Central memory CD8-positive, alpha-beta T cell (primary cell): ENCODE results near the gene RCVRN.
"Not testable (repeated sequence)": the region's sequence is repeated elsewhere in the genome, so short reads cannot be mapped to it uniquely, and the experiment has no call there.

Experiments used
- ATAC-seq: fragments of 150-1000 bp; cut with Tn5 transposase; replicated peaks from 2 replicates; pipeline ENCODE4 v1.10.0; 2022; ENCODE audit warnings: mild to moderate bottlenecking, moderate FRiP score, moderate number of reproducible peaks; ENCODE audit not compliant: poor library complexity, severe bottlenecking; ENCODE audit errors: extremely low read depth
- DNase-seq, 2 donors: peaks; one replicate each; pipeline ENCODE4 v3.0.0; 2021; ENCODE audit warnings: low spot score in 2 of 2
- H3K27ac Mint-ChIP-seq: one replicate; pipeline ENCODE4 v1.8.0; 2022; ENCODE audit warnings: low read depth, mild to moderate bottlenecking, moderate library complexity, mixed read lengths
- H3K27me3 Mint-ChIP-seq: one replicate; pipeline ENCODE4 v1.8.0; 2022; ENCODE audit warnings: mixed read lengths
- H3K36me3 Mint-ChIP-seq: one replicate; pipeline ENCODE4 v1.8.0; 2022; ENCODE audit warnings: mild to moderate bottlenecking, moderate library complexity, mixed read lengths; ENCODE audit not compliant: insufficient read depth
- H3K4me1 Mint-ChIP-seq: one replicate; pipeline ENCODE4 v1.8.0; 2022; ENCODE audit warnings: mixed read lengths
- H3K4me3 Mint-ChIP-seq: one replicate; pipeline ENCODE4 v1.8.0; 2022; ENCODE audit warnings: mild to moderate bottlenecking, moderate library complexity, mixed read lengths
- H3K9me3 Mint-ChIP-seq: one replicate; pipeline ENCODE4 v1.8.0; 2022; ENCODE audit warnings: mixed read lengths

RCVRN gene

GRCh38 chr17:9934331-9934730 is 29.3 kb upstream of the RCVRN start:
- Mint-ChIP-seq H3K27me3 (no peaks in the 10 kb centered on the region), H3K27ac (no peak overlapping the region), H3K9me3 (no peaks in the 10 kb centered on the region), H3K4me1 (no peaks in the 10 kb centered on the region), H3K4me3 (no peak overlapping the region), H3K36me3 (peaks cover 9% of the 10 kb centered on the region)
- no peak for ATAC-seq
- no peak for DNase-seq

- no peaks in the 10 kb centered on the region for H3K4me1 Mint-ChIP-seq
- ATAC-seq (no peak), DNase-seq (no peak)
- no peak overlapping the region for H3K27ac Mint-ChIP-seq
- H3K4me3 Mint-ChIP-seq: no peak overlapping the region
- peaks cover 9% of the 10 kb centered on the region for H3K36me3 Mint-ChIP-seq
- H3K9me3 Mint-ChIP-seq: no peaks in the 10 kb centered on the region
- no peaks in the 10 kb centered on the region for H3K27me3 Mint-ChIP-seq
Observed at GRCh38 chr17:9932491-9932890, 27.4 kb upstream of the RCVRN start.

DNA sequence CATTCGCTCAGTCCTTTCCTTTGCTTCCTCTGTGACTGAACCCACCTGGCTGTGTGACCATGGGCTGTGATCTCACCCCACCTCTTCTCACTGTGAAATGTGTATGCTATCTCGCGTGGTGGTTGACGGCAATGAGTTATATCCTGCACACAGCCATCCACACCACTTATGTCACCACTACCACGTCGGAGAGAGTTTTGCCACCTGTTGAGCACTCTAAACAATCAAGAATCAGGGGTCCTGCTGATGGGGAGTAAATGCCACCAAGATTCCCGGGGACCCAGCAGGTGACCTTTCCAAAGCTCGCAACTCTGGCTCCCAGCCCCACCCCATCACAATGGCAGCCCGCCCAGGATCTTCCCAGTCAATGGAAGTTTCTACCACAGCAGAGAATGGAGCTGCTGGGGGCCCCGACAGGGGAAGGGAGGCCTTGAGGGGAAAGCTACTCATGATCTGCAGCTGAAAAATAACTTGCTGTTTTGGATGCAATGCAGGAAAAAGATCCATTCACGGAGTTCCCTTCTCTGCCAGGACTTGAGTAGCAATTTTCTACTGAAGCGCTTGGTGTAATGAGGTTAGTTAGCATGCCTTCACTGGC is 26.2 kb upstream of the RCVRN start:
- Mint-ChIP-seq H3K9me3 (no peaks in the 10 kb centered on the region), H3K4me1 (no peaks in the 10 kb centered on the region), H3K4me3 (no peak overlapping the region), H3K27me3 (no peaks in the 10 kb centered on the region), H3K27ac (no peak overlapping the region), H3K36me3 (peaks cover 9% of the 10 kb centered on the region)
- DNase-seq (no peak), ATAC-seq (no peak)

- DNase-seq (no peak), ATAC-seq (no peak)
- Mint-ChIP-seq H3K4me1 (peaks cover 4% of the 10 kb centered on the region), H3K4me3 (no peak overlapping the region), H3K36me3 (peaks cover 9% of the 10 kb centered on the region), H3K9me3 (no peaks in the 10 kb centered on the region), H3K27ac (no peak overlapping the region), H3K27me3 (no peaks in the 10 kb centered on the region)
Observed at GRCh38 chr17:9929871-9930270, 24.8 kb upstream of the RCVRN start.

- peaks cover 4% of the 10 kb centered on the region for H3K4me1 Mint-ChIP-seq
- no peak for DNase-seq
- H3K4me3 Mint-ChIP-seq: no peak overlapping the region
- H3K36me3 Mint-ChIP-seq: peaks cover 7% of the 10 kb centered on the region
- H3K9me3 Mint-ChIP-seq: no peaks in the 10 kb centered on the region
- no peak for ATAC-seq
- no peak overlapping the region for H3K27ac Mint-ChIP-seq
- no peaks in the 10 kb centered on the region for H3K27me3 Mint-ChIP-seq
Observed at GRCh38 chr17:9928601-9929333, 23.7 kb upstream of the RCVRN start.

DNA sequence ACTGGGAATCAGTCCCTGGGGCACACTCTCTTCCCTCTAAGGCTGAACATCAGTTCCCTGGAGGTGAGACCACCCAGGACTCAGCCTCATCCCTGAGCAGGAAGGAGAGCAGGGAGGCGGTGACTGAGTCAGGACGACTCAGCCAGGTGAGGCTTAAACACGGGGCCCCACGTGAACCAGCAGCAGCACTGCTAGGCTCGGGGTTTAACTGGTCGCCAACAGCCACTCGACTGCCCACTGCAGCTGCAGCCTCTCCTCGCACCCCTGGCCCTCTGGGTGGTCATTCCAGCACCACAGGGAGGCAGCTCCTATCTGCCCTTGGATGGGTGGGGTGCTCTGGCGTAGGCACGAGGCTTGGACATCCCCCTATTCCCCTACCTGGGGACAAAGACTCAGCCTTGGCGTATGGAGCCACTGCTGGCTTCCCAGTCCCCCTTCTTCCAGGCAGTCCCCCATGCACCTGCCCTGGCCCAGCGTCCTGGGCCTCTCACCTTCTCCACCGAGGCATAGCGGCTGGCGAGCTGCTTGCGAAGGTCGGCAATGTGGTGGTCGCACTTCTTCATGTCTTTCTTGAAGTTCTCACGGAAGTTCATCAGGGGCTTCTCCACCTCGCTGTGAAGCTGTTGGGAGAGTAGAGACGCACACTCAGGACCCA is 21.2 kb upstream of the RCVRN start:
- Mint-ChIP-seq H3K36me3 (peaks cover 8% of the 10 kb centered on the region), H3K27me3 (no peaks in the 10 kb centered on the region), H3K27ac (no peak overlapping the region), H3K4me3 (no peak overlapping the region), H3K9me3 (no peaks in the 10 kb centered on the region), H3K4me1 (peaks cover 4% of the 10 kb centered on the region)
- ATAC-seq (no peak), DNase-seq (no peak)

- DNase-seq (no peak), ATAC-seq (no peak)
- Mint-ChIP-seq H3K27ac (no peak overlapping the region), H3K9me3 (no peaks in the 10 kb centered on the region), H3K4me3 (no peak overlapping the region), H3K36me3 (peaks cover 8% of the 10 kb centered on the region), H3K4me1 (peaks cover 4% of the 10 kb centered on the region), H3K27me3 (no peaks in the 10 kb centered on the region)
Observed at GRCh38 chr17:9925457-9925856, 20.4 kb upstream of the RCVRN start.

DNA sequence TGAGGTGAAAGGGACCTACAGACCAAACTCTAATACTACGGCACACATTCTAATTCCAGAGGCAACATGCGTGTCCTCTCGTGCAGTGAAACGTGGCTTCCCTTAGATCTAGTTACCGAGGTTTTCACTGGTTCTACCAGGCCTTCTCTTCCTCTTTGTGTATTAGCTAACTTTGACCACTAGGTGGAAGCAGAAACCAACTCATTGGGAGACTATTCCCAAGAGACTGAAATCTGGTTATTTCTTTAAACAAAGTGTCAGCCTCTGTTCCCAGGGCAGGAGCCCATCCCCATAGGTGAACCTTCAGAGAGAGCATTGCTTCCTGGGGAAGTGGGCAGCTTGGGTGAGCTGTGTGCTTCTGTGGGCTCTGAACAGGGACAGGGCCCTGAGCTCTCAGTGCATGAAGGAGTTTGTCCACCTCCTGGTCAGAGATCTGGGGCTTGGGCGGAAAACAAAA is 19.7 kb upstream of the RCVRN start:
- H3K4me3 Mint-ChIP-seq: no peak overlapping the region
- H3K36me3 Mint-ChIP-seq: peaks cover 10% of the 10 kb centered on the region
- no peaks in the 10 kb centered on the region for H3K27me3 Mint-ChIP-seq
- ATAC-seq (no peak), DNase-seq (peak in 1 of 2 donors; percentile 13)
- H3K4me1 Mint-ChIP-seq: peaks cover 4% of the 10 kb centered on the region
- peak overlapping the region; percentile 73 for H3K27ac Mint-ChIP-seq
- no peaks in the 10 kb centered on the region for H3K9me3 Mint-ChIP-seq

DNA sequence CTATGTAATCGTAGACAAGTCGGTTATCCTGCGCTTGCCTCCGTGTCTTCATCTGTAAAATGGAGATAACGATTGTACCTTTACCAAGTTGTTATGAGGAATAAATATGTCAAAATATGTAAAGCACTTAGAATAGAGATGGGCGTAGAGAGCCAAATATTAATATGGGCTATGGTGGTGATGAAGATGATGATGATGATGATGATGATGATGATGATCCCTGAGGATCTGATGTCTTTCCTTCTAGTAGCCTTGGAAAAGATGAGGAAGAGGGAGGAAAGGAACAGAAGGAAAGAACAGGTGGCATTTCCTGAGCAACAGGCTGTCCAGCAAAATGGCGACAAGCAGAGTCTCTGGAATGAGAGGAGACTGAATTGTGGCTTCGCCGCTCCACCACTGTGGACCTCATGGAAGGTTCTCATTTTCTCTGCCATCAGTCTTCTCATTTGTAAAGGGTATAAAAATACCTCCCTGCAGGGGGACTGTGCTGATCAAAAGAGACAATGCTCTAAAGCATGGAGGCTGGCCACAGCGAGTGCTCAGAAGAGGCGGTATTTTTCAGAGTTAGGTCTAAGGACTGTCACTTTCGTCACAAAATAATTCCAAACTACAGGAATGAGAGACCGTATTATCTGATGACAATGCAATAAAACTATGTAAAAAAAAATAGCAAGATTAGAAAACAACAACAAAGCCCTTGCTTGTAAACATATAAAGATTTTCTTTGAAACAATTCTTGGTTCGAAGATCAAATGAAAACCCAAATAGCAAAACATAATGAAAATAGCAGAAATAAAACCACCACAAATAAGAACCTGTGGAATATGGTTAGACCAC is 17.2 kb upstream of the RCVRN start:
- Mint-ChIP-seq H3K27ac (no peak overlapping the region), H3K4me3 (no peak overlapping the region), H3K9me3 (no peaks in the 10 kb centered on the region), H3K36me3 (peaks cover 13% of the 10 kb centered on the region), H3K27me3 (no peaks in the 10 kb centered on the region), H3K4me1 (peaks cover 4% of the 10 kb centered on the region)
- ATAC-seq: no peak
- no peak for DNase-seq

GRCh38 chr17:9921216-9921615 is 16.1 kb upstream of the RCVRN start:
- ATAC-seq, DNase-seq, H3K4me1 Mint-ChIP-seq, H3K27me3 Mint-ChIP-seq, H3K9me3 Mint-ChIP-seq, H3K4me3 Mint-ChIP-seq, H3K27ac Mint-ChIP-seq: not testable (repeated sequence)
- H3K36me3 Mint-ChIP-seq: peaks cover 16% of the 10 kb centered on the region

GRCh38 chr17:9918804-9919352 is 13.8 kb upstream of the RCVRN start:
- no peaks in the 10 kb centered on the region for H3K4me1 Mint-ChIP-seq
- no peak overlapping the region for H3K4me3 Mint-ChIP-seq
- no peaks in the 10 kb centered on the region for H3K9me3 Mint-ChIP-seq
- no peak overlapping the region for H3K27ac Mint-ChIP-seq
- no peak for ATAC-seq
- DNase-seq: no peak
- H3K36me3 Mint-ChIP-seq: peaks cover 24% of the 10 kb centered on the region
- no peaks in the 10 kb centered on the region for H3K27me3 Mint-ChIP-seq

DNA sequence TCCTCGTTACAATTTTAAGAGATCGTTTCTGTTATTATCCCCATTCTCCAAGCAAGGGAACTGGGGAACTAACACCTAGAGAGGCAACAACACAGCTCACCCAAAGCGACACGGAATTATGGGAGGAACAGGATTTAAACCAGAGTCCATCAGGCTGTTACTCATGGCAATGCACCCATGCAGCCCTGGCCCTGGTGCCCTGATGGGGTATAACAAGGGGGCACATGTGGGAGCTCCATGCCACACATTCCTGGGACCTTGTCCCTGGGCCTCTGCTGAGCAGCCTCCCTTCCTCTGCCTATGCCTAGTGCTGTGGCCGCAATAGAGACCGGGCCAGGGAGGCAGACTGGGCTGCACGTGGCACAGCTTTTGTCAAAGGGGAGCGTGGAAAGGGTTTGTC is 13.3 kb upstream of the RCVRN start:
- H3K4me3 Mint-ChIP-seq: no peak overlapping the region
- no peaks in the 10 kb centered on the region for H3K4me1 Mint-ChIP-seq
- ATAC-seq (no peak), DNase-seq (no peak)
- no peak overlapping the region for H3K27ac Mint-ChIP-seq
- no peaks in the 10 kb centered on the region for H3K9me3 Mint-ChIP-seq
- H3K27me3 Mint-ChIP-seq: no peaks in the 10 kb centered on the region
- H3K36me3 Mint-ChIP-seq: peaks cover 25% of the 10 kb centered on the region
